GM23338 (cell line): ENCODE data around the gene RMND5B.

Experiments
- CREB1 ChIP-seq: fragments of 250-450 bp; sonication (Bioruptor Pico); IDR thresholded peaks from 2 replicates; pipeline ENCODE4 v1.5.0; 2020; ENCODE audit warnings: low read depth, mild to moderate bottlenecking, moderate library complexity
- CTCF ChIP-seq, 2 experiments: fragments of 200-600 bp in 1 of 2; sonication (generic) in 1 of 2; conservative IDR thresholded peaks; 2 replicates each; pipeline versions ENCODE4 v1.5.1 to v1.6.1; 2016 to 2017; ENCODE audit warnings: antibody characterized with exemption in 2 of 2, low read depth in 2 of 2, mild to moderate bottlenecking in 2 of 2, moderate library complexity in 1 of 2
- EZH2 ChIP-seq: fragments of 200-600 bp; sonication (generic); IDR thresholded peaks from one replicate; pipeline ENCODE4 v1.8.0; 2017; ENCODE audit warnings: antibody characterized with exemption, mild to moderate bottlenecking, low read depth; ENCODE audit not compliant: unreplicated experiment
- EZH2phosphoT487 ChIP-seq: fragments of 200-600 bp; sonication (generic); IDR thresholded peaks from one replicate; pipeline ENCODE4 v1.8.1; 2018; ENCODE audit warnings: antibody characterized with exemption; ENCODE audit not compliant: unreplicated experiment
- JUNB ChIP-seq: IDR thresholded peaks from one replicate; pipeline ENCODE4 v1.6.1; 2016; ENCODE audit warnings: antibody characterized with exemption; ENCODE audit not compliant: unreplicated experiment
- NANOG ChIP-seq: IDR thresholded peaks from 2 replicates; pipeline ENCODE4 v1.6.1; 2016; ENCODE audit warnings: antibody characterized with exemption, borderline replicate concordance
- POLR2AphosphoS5 ChIP-seq: IDR thresholded peaks from 2 replicates; pipeline ENCODE4 v1.6.1; 2016; ENCODE audit warnings: antibody characterized with exemption, low read depth
- REST ChIP-seq: IDR thresholded peaks from one replicate; pipeline ENCODE4 v1.6.1; 2018; ENCODE audit warnings: antibody characterized with exemption; ENCODE audit not compliant: unreplicated experiment
- TF ChIP-seq, protein P1 (sequence below): IDR thresholded peaks from 2 replicates; pipeline ENCODE4 v1.6.1; 2016; ENCODE audit warnings: antibody characterized with exemption

DNA sequence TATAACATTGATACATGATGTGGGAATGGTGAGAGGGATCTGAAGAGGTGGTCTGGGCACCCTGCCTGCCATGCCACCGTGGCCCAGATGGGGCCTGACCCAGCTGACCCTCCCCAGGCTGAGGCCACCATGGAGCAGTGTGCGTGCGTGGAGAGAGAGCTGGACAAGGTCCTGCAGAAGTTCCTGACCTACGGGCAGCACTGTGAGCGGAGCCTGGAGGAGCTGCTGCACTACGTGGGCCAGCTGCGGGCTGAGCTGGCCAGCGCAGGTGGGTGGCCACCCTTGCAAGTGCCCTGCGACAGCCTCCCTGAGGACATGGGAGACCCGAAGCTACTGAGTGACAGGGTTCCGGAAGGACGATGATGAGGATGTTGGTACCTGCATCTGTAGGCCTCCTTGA is 7.2 kb downstream of the RMND5B start:
- TF ChIP-seq EZH2, result no peak
- TF ChIP-seq REST, result no peak
- no peak for TF ChIP-seq CTCF (conservative IDR thresholded peaks at IDR 0.05; ENCODE audit: low read depth in 2 of 2)
- no peak for TF ChIP-seq EZH2phosphoT487
- TF ChIP-seq JUNB, result no peak
- TF ChIP-seq, protein P1, sequence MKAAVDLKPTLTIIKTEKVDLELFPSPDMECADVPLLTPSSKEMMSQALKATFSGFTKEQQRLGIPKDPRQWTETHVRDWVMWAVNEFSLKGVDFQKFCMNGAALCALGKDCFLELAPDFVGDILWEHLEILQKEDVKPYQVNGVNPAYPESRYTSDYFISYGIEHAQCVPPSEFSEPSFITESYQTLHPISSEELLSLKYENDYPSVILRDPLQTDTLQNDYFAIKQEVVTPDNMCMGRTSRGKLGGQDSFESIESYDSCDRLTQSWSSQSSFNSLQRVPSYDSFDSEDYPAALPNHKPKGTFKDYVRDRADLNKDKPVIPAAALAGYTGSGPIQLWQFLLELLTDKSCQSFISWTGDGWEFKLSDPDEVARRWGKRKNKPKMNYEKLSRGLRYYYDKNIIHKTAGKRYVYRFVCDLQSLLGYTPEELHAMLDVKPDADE, result no peak
- TF ChIP-seq CREB1 (CRISPR knock-in tag), result no peak
- TF ChIP-seq POLR2AphosphoS5, result peak; percentile 36; the same call in 1 of the 2 replicates
- TF ChIP-seq NANOG, result no peak
